ENCODE results near the gene DTX4. TPM values are rescaled to one million over a fixed set of nuclear protein-coding genes. Genes with fewer than 3 reads are reported as not detected.

The DTX4 gene
- total RNA-seq, 1 donor: 4.7 TPM

- TF ChIP-seq CTCF (IDR thresholded peaks at IDR 0.05; ENCODE audit: insufficient read depth, low read depth, low read length): no peak
- peak; percentile 42 for DNase-seq (ENCODE audit: low read depth)
- no peak overlapping the region for H3K4me3 ChIP-seq (ENCODE audit: low read depth, low read length)
Measured at GRCh38 chr11:59247531-59248227, 75.7 kb downstream of the DTX4 start.

- no peak overlapping the region for H3K4me3 ChIP-seq (ENCODE audit: low read depth, low read length)
- no peak for TF ChIP-seq CTCF (IDR thresholded peaks at IDR 0.05; ENCODE audit: insufficient read depth, low read depth, low read length)
- no peak for DNase-seq (ENCODE audit: low read depth)
Measured at GRCh38 chr11:59249535-59249934, 77.6 kb downstream of the DTX4 start.

- TF ChIP-seq CTCF (IDR thresholded peaks at IDR 0.05; ENCODE audit: insufficient read depth, low read depth, low read length): no peak
- no peak overlapping the region for H3K4me3 ChIP-seq (ENCODE audit: low read depth, low read length)
- DNase-seq (ENCODE audit: low read depth): no peak
Measured at GRCh38 chr11:59253001-59253400, 81.1 kb downstream of the DTX4 start.

- H3K4me3 ChIP-seq (ENCODE audit: low read depth, low read length): no peak overlapping the region
- DNase-seq (ENCODE audit: low read depth): no peak
- no peak for TF ChIP-seq CTCF (IDR thresholded peaks at IDR 0.05; ENCODE audit: insufficient read depth, low read depth, low read length)
Measured at GRCh38 chr11:59254286-59254685, 82.4 kb downstream of the DTX4 start.

GRCh38 chr11:59255281-59255680 is 83.3 kb downstream of the DTX4 start:
- no peak for DNase-seq (ENCODE audit: low read depth)
- H3K4me3 ChIP-seq (ENCODE audit: low read depth, low read length): no peak overlapping the region
- TF ChIP-seq CTCF (IDR thresholded peaks at IDR 0.05; ENCODE audit: insufficient read depth, low read depth, low read length): no peak

Small RNA genes within 50 kb of the gene (small RNA-seq; reads per million reads assigned to genes)
- not detected for gene RN7SL42P

Other genes starting within 250 kb of the DTX4 start
- under 0.01 TPM in 1 of 2 replicates, not detected in the other for gene GLYATL1, start 232.6 kb upstream of the DTX4 start, total RNA-seq
- not detected in 2 replicates for gene GLYATL1B, start 85.8 kb upstream of the DTX4 start, total RNA-seq
- 12.1 and 12.2 TPM in 2 replicates for gene FAM111B, start 64.9 kb upstream of the DTX4 start, total RNA-seq
- gene FAM111A, start 29.3 kb upstream of the DTX4 start, total RNA-seq: 37.0 and 60.0 TPM in 2 replicates
- not detected in 2 replicates for gene MPEG1, start 40.8 kb downstream of the DTX4 start, total RNA-seq
- gene OR5AN1, start 186.8 kb downstream of the DTX4 start, total RNA-seq: under 0.01 TPM in 1 of 2 replicates, not detected in the other